H1 (cell line): ENCODE measurements around the gene MRPL43. TPM values are rescaled to one million over a fixed set of nuclear protein-coding genes. Genes with fewer than 3 reads are reported as not detected.

ENCODE experiments used
- NRF1 ChIP-seq: IDR thresholded peaks from 2 replicates; pipeline ENCODE4 v1.6.1; 2011; ENCODE audit warnings: mild to moderate bottlenecking, low read depth, low read length, improper control_type of control experiment
- POU5F1 ChIP-seq: IDR thresholded peaks from 2 replicates; pipeline ENCODE4 v1.6.1; 2011; ENCODE audit warnings: low read depth, mild to moderate bottlenecking, low read length, moderate library complexity
- TAF7 ChIP-seq: optimal IDR thresholded peaks from 2 replicates; pipeline ENCODE3; 2011; ENCODE audit warnings: low read depth, mild to moderate bottlenecking, inconsistent platforms, low read length, moderate library complexity, borderline replicate concordance
- polyA plus RNA-seq, 7 experiments: library from polyadenylated mRNA; depleted of rRNA in 3 of 7; stranded (reverse) in 5 of 7; unstranded in 2 of 7; fragments of >200 nt in 5 of 7; fragments of 200-250 nt in 2 of 7; gene quantifications; 1 replicate in 5 of 7; 2 replicates in 1 of 7; 4 replicates in 1 of 7; pipeline versions ENCODE4 v1.2.1 to v1.2.3, GENCODE V29; 2011 to 2013; ENCODE audit warnings: missing spikeins in 2 of 7, mixed read lengths in 2 of 7
- total RNA-seq: library from RNA; stranded (reverse); fragmentation: NEBNext Ultra II Directional; extraction: Animal tissue kit (Norgen Biotek cat#: 25700); gene quantifications from 2 replicates; pipeline ENCODE4 v1.2.1, GENCODE V29; 2021

Gene MRPL43
- total and polyA plus RNA-seq, 2 of the 8 experiments (the other 6 are each of a cell fraction or from before 2014, with no cell fraction given) = 74.1 to 149 TPM

- TF ChIP-seq TAF7 = no peak
- no peak for TF ChIP-seq POU5F1
- no peak for TF ChIP-seq NRF1
Measured at GRCh38 chr10:100997360-100998182, 10.3 kb upstream of the MRPL43 start (continued).
